ENCODE measurements around the gene CCDC190. TPM values are rescaled to one million over a fixed set of nuclear protein-coding genes. Genes with fewer than 3 reads are reported as not detected.

The CCDC190 gene
- total and polyA plus RNA-seq, 2 of the 8 experiments (the other 6 are each of a cell fraction or from before 2014, with no cell fraction given): not detected

DNA sequence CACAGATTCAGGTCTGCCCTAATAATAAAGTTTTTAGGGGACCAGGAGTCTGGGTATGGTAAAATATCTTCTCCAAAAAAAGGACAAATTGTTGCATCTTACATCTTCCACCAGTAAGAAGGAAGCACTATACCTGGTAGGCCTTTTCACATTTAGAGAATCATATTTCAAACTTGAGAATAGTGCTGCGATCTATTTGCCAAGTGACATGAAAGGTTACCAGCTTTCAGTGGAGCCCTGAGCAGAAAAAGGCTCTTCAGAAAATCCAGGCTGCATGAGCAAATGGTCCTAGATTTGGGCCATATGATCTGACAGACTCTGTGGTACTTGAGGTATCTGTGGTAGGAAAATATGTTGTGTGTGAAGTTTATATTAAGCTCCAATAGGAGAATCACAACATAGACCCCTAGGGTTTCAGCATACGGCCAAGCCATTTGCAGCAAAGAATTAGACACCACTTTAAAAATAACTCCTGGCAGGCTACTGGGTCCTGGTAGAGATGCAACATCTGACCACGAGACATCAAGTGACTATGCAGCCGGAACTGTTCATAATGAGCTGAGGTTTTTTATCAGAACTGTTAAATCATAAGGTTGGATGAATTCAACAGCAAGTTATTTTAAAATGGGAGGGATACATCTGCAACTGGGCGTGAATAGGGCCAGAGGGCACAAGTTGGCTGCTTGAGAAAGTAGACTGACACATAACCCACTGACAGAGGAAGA, 38.6 kb upstream of the CCDC190 start (continued):
- TF ChIP-seq GABPA (IDR thresholded peaks at IDR 0.05; ENCODE audit: borderline replicate concordance, insufficient read depth, low read length) (no peak), ZNF274 (IDR thresholded peaks at IDR 0.05; ENCODE audit: borderline replicate concordance, extremely low read depth, low read length) (no peak), CREB1 (IDR thresholded peaks at IDR 0.05) (no peak)
